GM19468 (cell line): ENCODE data around the gene INTS3.
"Not testable (repeated sequence)": the region's sequence is repeated elsewhere in the genome, so short reads cannot be mapped to it uniquely, and the experiment has no call there.

ENCODE experiments used
- ATAC-seq: cut with Tn5 transposase; IDR thresholded peaks from one replicate; pipeline ENCODE4 v1.9.1; 2021; ENCODE audit warnings: mild to moderate bottlenecking, moderate library complexity, moderate number of reproducible peaks; ENCODE audit not compliant: unreplicated experiment; ENCODE audit errors: extremely low read depth

Gene INTS3

GRCh38 chr1:153750026-153750995 is 22.5 kb downstream of the INTS3 start:
- no peak for ATAC-seq

DNA sequence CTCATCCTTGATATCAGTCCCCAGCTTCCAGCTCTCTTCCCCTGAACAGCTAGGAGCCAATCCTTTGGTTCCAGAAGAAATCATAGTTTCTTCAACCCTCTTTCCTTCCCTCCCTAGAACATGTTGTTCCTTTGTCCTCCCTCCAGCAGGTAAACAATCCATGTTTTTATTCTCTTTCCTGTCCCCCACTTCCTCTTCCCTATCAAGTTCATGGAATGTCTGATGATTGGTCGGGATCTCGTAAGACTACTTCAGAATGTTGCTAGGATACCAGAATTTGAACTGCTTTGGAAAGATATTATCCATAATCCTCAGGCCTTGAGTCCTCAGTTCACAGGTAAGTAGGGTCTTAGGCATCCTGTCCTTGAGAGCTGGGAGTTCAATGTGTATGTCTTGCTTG is 24.2 kb downstream of the INTS3 start:
- ATAC-seq, result no peak

GRCh38 chr1:153752571-153753195 is 24.8 kb downstream of the INTS3 start:
- ATAC-seq, result no peak

DNA sequence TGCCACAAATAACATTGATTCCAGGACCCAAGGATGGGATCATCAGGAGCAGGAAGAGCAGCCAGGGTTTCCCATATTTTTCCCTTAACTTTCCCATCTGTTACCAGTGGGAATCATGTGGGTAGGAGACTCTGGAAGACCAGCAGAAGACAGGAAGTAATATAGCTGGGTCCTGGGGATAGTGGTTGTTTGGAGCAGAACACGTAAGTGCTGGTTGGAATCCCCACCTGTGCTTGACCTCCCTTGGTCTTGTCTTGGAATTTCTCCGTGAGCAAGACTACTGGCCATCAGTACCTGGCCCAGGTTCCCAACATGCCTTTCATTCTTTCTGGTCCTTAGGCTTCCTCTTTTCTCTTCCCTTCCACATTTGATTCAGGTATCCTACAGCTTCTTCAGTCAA is 26.4 kb downstream of the INTS3 start:
- ATAC-seq, result no peak

GRCh38 chr1:153760440-153760839 is 32.6 kb downstream of the INTS3 start:
- ATAC-seq, result no peak

GRCh38 chr1:153763365-153764225 is 35.7 kb downstream of the INTS3 start:
- ATAC-seq, result no peak

GRCh38 chr1:153764310-153764709 is 36.5 kb downstream of the INTS3 start:
- no peak for ATAC-seq

- ATAC-seq, result not testable (repeated sequence)
Observed at GRCh38 chr1:153766663-153767062, 38.8 kb downstream of the INTS3 start.

- no peak for ATAC-seq
Observed at GRCh38 chr1:153767519-153767918, 39.7 kb downstream of the INTS3 start.

GRCh38 chr1:153768316-153769181 is 40.7 kb downstream of the INTS3 start:
- no peak for ATAC-seq

DNA sequence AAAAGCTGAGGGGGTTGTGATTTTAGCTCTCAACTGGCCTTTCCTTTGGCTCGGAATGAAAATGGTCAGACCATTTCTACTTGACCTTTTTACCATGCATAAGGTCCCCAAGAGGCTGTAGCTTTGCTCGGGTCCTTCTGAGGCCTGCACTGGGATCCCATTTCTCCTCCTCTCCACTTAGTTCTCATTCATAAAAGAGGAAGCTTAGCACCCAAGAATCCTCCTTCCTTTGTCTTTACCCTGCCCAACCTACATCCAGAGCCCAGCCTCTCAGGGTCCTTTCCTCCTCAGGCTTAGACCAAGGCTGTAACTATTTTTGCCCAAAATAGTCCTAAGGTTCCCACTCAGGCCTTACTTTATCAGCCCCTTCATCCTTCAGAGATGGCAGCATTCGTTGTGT is 41.4 kb downstream of the INTS3 start:
- no peak for ATAC-seq

GRCh38 chr1:153770797-153771196 is 42.9 kb downstream of the INTS3 start:
- ATAC-seq, result no peak

GRCh38 chr1:153771261-153771660 is 43.4 kb downstream of the INTS3 start:
- ATAC-seq, result no peak

DNA sequence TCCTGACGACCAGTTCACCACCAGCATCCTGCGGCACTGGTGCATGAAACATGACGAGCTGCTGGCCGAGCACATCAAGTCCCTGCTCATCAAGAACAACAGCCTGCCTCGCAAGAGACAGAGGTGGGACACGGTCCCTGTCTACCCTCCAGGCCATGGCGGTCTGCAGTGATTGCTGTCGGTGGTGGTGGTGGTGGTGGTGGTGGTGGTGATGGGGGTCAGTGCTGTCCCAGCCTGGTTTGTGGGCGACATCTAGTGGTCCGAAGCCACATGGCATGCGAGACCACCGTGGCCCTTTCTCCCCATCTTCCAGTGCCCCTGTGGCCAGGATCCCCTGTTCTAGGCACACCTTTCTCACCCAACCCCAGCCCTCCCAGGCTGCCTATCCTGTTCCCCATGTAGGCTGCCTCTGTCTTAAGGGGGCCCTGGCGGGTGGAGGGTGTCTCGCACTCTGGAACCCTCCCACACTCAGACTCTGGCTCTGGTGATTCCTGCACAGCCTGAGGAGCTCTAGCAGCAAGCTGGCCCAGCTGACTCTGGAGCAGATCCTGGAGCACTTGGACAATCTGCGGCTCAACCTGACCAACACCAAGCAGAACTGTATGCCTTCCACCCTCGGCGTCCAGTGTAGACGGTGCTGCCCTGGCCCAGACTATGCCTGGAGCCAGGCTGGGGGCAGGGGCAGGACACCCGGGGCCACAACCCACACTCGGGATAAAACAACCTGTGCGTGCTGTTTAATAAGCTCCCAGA is 44.2 kb downstream of the INTS3 start:
- ATAC-seq, result no peak

DNA sequence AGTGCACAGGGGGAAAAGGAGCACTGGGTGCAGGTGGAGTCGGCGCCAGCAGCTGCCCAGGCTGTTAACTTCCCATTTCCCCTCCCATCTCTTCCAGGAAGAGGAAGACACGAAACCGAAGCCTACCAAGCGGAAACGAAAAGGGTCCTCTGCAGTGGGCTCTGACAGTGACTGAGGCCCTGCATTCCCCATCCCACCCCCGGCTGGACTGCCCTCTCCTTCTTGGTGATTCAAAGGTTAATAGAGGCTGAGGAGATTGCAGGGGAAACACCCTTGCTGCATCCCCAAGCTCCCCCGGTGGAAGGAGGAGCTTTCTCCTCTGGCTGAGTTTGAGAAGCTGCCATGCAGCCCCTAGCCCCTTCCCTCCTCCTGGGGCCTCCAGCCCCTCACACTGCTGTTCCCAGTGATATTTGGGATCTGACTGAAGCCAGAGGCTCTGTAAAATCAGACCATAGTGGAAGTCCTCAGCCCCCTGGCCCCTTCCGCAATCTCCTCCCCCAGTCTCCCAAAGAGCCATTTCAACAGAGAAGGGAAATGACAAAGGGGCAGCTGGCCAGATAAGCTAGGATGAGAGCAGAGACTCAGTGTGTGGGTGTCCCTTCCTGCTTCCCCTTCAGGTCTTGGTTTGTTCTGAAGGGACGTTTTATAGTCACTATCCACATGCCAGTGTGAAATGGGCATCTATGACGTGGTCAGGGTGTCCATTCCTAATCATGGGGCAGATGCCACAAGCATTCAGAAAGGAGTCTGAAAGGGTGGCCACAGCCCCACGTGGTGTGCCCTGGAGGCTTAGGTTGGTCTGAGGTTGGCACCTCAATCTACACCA is 45.5 kb downstream of the INTS3 start:
- no peak for ATAC-seq

DNA sequence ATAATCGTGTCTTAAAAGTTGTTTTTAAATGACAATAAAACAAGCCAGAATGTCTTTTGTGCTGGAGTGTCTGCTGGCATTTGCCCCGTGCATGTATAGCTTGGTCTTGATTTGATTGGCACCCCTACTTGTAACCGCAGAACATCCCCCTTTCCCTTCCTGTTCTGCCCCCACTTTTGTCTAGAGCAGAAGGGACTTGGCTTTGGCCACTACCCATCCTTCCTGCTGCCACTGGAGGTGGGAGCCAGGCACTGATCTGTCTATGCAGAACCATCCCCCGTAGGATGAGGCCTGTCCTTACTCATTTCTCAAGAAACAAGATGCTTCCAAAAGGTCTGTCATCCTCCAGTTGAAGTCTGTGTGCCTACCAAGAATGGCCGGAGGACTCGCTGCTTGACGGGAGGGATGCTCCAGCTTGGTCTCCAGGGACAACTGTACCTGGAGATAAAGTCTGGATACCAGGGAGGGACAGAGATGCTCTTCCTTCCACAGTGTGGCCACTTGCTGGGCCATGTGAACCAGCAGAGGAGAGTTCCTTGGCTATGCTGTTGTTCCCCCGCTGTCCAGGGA is 46.3 kb downstream of the INTS3 start:
- ATAC-seq, result no peak

DNA sequence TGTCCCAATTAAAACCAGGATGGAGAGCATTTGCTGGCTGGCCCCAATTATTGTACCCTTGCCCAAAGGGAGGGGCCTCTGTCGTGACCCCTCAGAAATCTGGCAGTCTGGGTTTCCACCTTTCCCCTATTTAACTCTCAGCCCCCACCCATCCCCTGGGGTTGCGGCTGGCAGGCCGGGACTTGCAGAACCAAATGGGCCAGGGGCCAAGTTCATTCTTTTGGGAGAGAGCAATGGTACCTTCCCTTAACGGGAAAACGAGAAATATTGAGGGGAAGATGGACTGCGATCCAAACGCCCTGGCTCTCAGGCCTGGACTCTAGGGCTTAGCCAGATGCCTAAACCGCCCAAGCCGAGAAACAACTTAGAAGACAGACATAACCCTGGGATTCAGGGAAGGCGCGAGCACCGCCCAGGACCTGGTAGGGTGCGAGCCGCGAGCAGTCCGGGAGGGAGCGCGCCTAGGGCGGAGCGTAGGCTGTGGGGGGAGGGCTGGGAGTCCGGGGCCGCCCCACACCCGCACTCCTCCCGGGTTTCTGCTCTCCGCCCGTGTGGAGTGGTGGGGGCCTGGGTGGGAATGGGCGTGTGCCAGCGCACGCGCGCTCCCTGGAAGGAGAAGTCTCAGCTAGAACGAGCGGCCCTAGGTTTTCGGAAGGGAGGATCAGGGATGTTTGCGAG is 47.1 kb downstream of the INTS3 start, which contains the start of gene SLC27A3:
SLC27A3 (plus strand) TSS at position 628 of the 678 bp plus-strand sequence. CDS start 91 bp downstream, outside the sequence.
- ATAC-seq, result no peak
